Cardiac fibroblast (primary cell): ENCODE data around the gene TTC9C.
A peak's percentile ranks its signal among the peaks of the same experiment; 100 is the strongest.

Experiments
- DNase-seq, 2 donors: peaks; one replicate each; pipeline versions ENCODE4 v3.0.0 to v3.0.0-alpha.2; 2010; ENCODE audit warnings: low read depth in 2 of 2
- H3K4me3 ChIP-seq, 2 donors: replicated peaks in 1 of 2; 1 replicate in 1 of 2; 2 replicates in 1 of 2; pipeline ENCODE4 v1.5.1; 2011; ENCODE audit warnings: low read depth in 2 of 2, low read length in 2 of 2, mild to moderate bottlenecking in 2 of 2, moderate library complexity in 1 of 2
- TF ChIP-seq, protein P1 (sequence below): IDR thresholded peaks from one replicate; pipeline ENCODE4 v1.5.1; 2011; ENCODE audit warnings: low read depth, mild to moderate bottlenecking, low read length, inconsistent platforms

The TTC9C gene, protein sequence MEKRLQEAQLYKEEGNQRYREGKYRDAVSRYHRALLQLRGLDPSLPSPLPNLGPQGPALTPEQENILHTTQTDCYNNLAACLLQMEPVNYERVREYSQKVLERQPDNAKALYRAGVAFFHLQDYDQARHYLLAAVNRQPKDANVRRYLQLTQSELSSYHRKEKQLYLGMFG

DNA sequence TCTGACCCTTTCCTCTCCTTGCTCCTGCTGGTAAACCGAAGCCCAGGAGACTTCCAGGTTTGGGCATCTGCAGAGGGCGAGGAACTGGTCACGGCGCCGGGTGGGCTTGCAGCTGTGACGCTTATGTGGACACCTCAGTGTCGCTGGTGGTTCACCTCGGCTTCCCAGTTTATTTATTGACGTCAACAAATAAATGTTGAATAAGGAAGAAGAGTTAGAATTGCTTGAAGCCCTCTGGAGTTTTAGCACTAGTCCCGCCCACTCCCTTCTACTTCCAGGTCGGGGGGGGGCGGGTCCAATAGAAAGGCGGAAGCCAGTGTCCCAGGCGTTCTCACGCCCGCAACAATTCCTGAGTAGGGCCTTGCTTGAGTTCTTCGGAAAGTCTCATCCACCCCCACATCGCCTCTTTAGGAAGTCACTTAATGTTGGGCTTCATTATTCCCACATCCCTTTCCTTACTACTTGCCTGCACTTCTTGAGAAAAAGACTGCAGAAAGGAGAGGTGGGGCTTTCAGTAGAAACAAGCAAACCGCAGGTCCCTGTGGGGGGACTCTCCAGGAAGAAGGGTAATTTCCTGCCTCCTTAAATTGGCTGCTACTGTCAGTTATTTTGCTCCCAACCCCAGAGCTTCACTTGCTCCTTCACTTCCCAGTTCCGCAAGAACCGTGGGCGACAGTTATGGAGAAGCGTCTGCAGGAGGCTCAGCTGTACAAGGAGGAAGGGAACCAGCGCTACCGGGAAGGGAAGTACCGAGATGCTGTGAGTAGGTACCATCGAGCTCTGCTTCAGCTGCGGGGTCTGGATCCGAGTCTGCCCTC lies at the start of gene TTC9C:
TTC9C (plus strand) TSS at position 316 of the 818 bp plus-strand sequence; CDS start at position 679, 363 bp downstream.
- peak; percentile 88 to 90 for DNase-seq
- TF ChIP-seq, protein P1, sequence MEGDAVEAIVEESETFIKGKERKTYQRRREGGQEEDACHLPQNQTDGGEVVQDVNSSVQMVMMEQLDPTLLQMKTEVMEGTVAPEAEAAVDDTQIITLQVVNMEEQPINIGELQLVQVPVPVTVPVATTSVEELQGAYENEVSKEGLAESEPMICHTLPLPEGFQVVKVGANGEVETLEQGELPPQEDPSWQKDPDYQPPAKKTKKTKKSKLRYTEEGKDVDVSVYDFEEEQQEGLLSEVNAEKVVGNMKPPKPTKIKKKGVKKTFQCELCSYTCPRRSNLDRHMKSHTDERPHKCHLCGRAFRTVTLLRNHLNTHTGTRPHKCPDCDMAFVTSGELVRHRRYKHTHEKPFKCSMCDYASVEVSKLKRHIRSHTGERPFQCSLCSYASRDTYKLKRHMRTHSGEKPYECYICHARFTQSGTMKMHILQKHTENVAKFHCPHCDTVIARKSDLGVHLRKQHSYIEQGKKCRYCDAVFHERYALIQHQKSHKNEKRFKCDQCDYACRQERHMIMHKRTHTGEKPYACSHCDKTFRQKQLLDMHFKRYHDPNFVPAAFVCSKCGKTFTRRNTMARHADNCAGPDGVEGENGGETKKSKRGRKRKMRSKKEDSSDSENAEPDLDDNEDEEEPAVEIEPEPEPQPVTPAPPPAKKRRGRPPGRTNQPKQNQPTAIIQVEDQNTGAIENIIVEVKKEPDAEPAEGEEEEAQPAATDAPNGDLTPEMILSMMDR = no peak
- peak within 1 kb of the TSS; percentile 89 to 93 for H3K4me3 ChIP-seq

DNA sequence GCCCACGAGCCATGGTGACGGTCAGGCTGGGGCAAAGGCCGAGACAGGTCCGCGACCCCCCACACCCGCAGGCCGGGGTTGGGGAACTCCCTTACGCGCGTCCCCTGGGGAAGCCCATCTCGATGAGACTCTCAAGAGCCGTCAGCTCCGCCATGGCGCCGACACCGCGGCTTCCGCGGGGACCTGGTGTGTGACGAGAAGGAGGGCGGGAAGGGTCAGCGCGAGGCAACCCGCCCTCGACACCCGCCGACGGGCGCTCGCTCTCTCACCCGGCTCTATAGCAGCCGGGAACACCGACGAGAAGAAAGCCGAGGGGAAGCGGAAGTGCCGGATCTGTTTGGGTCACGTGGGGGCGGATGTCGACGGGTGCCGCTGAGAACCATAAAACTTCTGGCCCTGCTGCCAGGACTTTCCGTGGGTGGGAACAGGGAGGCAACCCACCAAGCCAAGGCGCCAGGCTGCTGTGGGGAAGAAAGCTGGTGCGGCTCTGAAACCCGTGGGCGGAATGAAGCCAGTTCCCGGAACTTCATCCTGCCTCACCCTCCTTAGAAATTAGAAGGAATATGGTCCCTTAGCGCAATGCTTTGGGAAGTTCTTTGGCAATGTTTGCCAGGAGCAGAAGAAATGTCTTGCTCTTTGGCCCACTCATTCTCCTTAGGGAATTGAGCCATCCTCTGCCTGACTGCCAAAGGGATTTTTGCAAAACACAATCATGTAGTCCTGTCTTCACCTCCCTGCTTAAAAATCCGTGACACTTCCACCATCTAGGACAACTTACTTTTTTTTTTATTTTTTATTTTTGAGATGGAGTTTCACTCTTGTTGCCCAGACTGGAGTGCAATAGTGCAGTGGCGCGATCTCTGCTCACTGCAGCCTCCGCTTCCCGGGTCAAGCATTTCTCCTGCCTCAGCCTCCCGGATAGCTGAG lies 49.3 kb upstream of the TTC9C start, which contains the start of gene UBXN1:
UBXN1 (minus strand) TSS at position 304 of the 927 bp plus-strand sequence; CDS start at position 154, 150 bp downstream.
- H3K4me3 ChIP-seq = peak within 1 kb of the TSS; percentile 75 to 98
- peak; percentile 95 to 97 for DNase-seq
- TF ChIP-seq, protein P1 = no peak

DNA sequence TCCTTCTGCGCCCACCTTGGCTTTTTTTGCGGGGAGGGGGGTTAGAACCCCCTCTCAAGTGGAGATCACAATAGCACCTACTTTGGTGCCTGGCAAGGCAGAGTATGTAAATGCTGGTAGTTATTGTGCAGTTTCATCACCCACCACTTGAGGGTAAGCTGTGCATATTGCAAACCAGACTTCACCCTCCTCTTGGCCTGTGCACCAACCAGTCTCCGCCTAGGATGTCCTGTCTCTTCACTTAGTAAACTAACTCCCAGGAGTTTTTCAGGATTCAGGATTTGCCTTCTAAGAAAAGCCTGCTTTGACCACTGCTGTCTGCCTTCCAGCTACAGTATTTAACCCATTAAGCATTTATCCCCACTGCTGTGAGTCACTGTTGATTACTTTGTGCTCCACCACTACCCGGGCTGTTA lies 47.5 kb upstream of the TTC9C start:
- TF ChIP-seq, protein P1 = peak; percentile 68
- H3K4me3 ChIP-seq = no peak overlapping the region
- peak; percentile 87 to 92 for DNase-seq

DNA sequence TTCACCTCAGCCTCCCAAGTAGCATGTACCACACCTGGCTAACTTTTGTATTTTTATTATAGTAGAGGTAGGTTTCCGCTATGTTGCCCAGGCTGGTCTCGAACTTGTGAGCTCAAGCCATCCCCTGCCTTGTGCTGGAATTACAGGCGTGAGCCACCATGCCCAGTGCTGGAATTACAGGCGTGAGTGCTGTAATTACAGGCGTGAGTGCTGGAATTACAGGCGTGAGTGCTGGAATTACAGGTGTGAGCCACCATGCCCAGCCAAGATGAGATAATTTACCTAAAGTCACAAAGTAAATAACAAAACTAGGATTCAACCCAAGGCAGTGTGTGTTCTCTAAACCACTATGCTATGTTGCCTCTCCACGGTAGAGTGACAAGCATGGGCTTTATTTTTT lies 45.8 kb upstream of the TTC9C start:
- TF ChIP-seq, protein P1 = no peak
- DNase-seq = no peak
- H3K4me3 ChIP-seq = no peak overlapping the region

DNA sequence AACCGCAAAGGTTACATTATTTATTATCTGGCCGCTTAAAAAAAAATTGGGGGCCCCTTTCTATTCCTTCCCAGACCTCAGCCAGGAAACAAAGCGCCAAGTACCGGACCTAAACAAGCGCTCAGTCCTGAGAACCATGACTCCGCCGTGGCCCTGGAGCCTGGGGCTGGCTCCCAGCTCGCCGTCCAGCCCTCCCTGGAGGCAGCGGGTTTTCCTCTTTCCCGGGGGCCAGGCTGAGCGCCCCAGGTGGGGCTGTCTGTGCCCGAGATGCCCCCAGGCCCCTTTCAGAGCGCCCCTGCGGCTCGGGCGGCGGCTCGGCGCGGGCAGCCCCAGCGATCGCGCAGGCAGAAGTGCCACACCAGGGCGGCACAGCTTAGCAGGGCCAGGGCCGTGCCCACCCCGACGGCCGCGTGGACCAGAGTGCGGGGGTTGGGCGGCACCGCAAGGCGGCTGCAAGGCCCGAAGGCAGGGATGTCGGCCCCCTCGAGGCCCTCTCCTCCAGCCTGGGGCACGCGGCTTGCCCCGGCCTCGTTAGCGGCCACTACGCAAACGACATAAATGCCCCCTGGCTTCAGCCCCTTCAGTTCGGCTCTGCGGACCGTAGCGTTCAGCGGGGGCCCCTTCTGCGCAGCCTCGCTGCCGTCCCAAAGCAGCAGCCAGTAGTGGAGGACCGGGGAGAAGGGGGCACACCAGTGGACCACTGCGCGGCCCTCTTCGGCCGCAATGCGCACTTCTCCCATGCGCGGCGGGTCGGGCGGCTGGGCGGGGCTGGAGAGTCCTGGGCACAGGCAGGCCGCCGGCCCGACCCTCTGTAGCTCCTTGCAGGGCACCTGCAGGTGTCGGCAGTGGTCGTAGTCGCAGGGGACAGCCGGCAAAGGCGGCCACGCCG lies 40.5 kb upstream of the TTC9C start:
- no peak overlapping the region for H3K4me3 ChIP-seq
- DNase-seq = no peak
- TF ChIP-seq, protein P1 = no peak
